IPS DF 4.7 (cell line): Measurements from ENCODE around the gene COQ9.
"Not testable (repeated sequence)": the region's sequence is repeated elsewhere in the genome, so short reads cannot be mapped to it uniquely, and the experiment has no call there.

Experiments used
- DNase-seq: peaks from one replicate; pipeline ENCODE4 v3.0.0-alpha.2; 2013; ENCODE audit warnings: low spot score; ENCODE audit errors: extremely low read depth

The COQ9 gene

GRCh38 chr16:57485091-57485915, 38.0 kb downstream of the COQ9 start:
- no peak for DNase-seq

- DNase-seq = no peak
These were observed 38.9 kb downstream of the COQ9 start, which contains the start of gene DOK4 for GRCh38 chr16:57485916-57486857. Gene DOK4 (minus strand): TSS chr16:57486493. CDS start chr16:57479507, 6,986 bp downstream.

GRCh38 chr16:57486858-57487834, 39.9 kb downstream of the COQ9 start:
- no peak for DNase-seq

GRCh38 chr16:57489229-57489628, 42.0 kb downstream of the COQ9 start:
- DNase-seq = no peak

GRCh38 chr16:57493767-57494166, 46.5 kb downstream of the COQ9 start:
- DNase-seq = no peak

GRCh38 chr16:57497121-57497520, 49.8 kb downstream of the COQ9 start:
- no peak for DNase-seq

- no peak for DNase-seq
These were observed 50.8 kb downstream of the COQ9 start for GRCh38 chr16:57498031-57498430.

GRCh38 chr16:57499941-57500340, 52.7 kb downstream of the COQ9 start:
- DNase-seq = not testable (repeated sequence)

- no peak for DNase-seq
These were observed 53.4 kb downstream of the COQ9 start for GRCh38 chr16:57500578-57501111.

- DNase-seq = no peak
These were observed 54.2 kb downstream of the COQ9 start for GRCh38 chr16:57501492-57501891.

GRCh38 chr16:57502048-57502775, 54.9 kb downstream of the COQ9 start:
- no peak for DNase-seq

- no peak for DNase-seq
These were observed 56.1 kb downstream of the COQ9 start for GRCh38 chr16:57503366-57503765.

GRCh38 chr16:57504001-57504400, 56.7 kb downstream of the COQ9 start:
- DNase-seq = no peak

GRCh38 chr16:57504491-57504890, 57.2 kb downstream of the COQ9 start:
- no peak for DNase-seq

- DNase-seq = no peak
These were observed 57.9 kb downstream of the COQ9 start for GRCh38 chr16:57505169-57505568.

- no peak for DNase-seq
These were observed 60.1 kb downstream of the COQ9 start for GRCh38 chr16:57507136-57508034.

- no peak for DNase-seq
These were observed 60.8 kb downstream of the COQ9 start for GRCh38 chr16:57508035-57508425.

GRCh38 chr16:57509231-57509923, 62.1 kb downstream of the COQ9 start:
- DNase-seq = no peak
